LHCN-M2 (cell line): ENCODE results near the gene DMRTC1B. TPM values are rescaled to one million over a fixed set of nuclear protein-coding genes. Genes with fewer than 3 reads are reported as not detected.

Experiments used
- total RNA-seq: library from RNA; depleted of rRNA; stranded (reverse); fragments of >200 nt; gene quantifications from 2 replicates; pipeline ENCODE4 v1.2.3, GENCODE V29; 2014; rRNA removed

The DMRTC1B gene
- total RNA-seq, 1 experiment from 2014 or later, result not detected

Other genes with a start within 250 kb of the DMRTC1B start
- gene HDAC8, start 204.0 kb upstream of the DMRTC1B start, total RNA-seq, result 25.4 and 25.9 TPM in 2 replicates
- 19.6 and 20.6 TPM in 2 replicates for gene PHKA1, start 62.6 kb upstream of the DMRTC1B start, total RNA-seq
- gene FAM236B, start 5.8 kb downstream of the DMRTC1B start, total RNA-seq, result not detected in 2 replicates
- not detected in 2 replicates for gene FAM236D, start 31.3 kb downstream of the DMRTC1B start, total RNA-seq
- gene FAM236C, start 135.7 kb downstream of the DMRTC1B start, total RNA-seq, result not detected in 2 replicates
- not detected in 2 replicates for gene FAM236A, start 161.3 kb downstream of the DMRTC1B start, total RNA-seq
- gene DMRTC1, start 166.9 kb downstream of the DMRTC1B start, total RNA-seq, result not detected in 2 replicates
- not detected in 2 replicates for gene PABPC1L2B, start 226.0 kb downstream of the DMRTC1B start, total RNA-seq